ENCODE measurements around the gene LMOD1. TPM values are rescaled to one million over a fixed set of nuclear protein-coding genes. Genes with fewer than 3 reads are reported as not detected.
"Not testable (repeated sequence)": the region's sequence is repeated elsewhere in the genome, so short reads cannot be mapped to it uniquely, and the experiment has no call there.

The LMOD1 gene
- total RNA-seq: under 0.01 TPM in 1 of 2 replicates, not detected in the other

DNA sequence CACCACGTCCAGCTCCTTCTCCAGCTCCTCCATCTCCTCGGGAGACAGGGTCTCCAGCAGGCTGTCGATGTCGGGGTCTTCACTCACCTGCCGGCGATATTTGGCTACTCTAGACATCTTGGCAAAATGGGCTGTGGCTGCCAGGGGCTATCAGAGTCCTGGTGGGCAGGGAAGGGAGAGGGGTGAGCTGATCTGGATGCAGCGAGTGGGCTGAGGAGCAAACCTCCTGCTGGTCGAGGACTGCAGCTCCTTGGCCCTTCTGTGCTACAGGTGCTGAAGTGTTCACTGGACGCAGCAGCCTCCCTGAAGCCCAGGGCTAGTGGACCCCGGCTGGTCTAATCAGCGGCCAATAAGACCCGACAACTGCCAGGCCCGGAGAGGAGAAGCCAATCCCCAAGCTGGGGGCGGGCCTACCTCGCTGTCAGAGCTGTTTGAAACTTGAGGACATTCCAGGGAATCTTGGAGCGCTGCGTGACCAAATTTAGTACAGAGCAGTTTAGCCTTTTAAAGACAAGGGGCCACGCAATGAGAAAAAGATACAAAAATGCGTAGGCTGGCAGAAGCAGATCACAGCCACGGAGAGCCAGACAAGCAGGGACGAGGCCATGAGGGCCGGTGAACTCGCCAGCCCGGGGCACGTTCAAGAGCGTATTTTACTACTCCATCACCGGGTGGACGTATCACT, at the start of gene LMOD1:
TSS of gene LMOD1 (minus strand) at position 325 of the 685 bp plus-strand sequence. CDS start at position 117, 208 bp downstream.
- DNase-seq: peak; percentile 87

DNA sequence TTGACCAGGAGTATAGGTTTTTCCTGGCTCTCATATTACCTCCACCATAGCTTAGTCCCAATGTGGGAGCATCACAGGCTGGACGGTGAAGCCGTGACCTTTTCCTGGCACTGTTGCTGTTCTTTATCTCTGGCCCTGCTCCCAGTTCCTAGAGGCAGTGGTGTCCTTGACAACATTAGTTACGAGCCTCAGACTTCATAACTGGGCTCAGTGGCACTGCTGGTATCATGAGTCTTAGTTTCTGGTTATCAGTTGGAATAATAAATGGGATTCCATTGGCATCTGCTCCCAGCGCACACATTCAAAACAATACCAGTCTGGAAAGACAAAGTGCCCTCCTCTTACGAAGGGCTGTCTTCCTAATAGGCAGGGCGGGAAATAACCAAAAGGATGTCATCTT, 44.1 kb upstream of the LMOD1 start:
- no peak for DNase-seq

DNA sequence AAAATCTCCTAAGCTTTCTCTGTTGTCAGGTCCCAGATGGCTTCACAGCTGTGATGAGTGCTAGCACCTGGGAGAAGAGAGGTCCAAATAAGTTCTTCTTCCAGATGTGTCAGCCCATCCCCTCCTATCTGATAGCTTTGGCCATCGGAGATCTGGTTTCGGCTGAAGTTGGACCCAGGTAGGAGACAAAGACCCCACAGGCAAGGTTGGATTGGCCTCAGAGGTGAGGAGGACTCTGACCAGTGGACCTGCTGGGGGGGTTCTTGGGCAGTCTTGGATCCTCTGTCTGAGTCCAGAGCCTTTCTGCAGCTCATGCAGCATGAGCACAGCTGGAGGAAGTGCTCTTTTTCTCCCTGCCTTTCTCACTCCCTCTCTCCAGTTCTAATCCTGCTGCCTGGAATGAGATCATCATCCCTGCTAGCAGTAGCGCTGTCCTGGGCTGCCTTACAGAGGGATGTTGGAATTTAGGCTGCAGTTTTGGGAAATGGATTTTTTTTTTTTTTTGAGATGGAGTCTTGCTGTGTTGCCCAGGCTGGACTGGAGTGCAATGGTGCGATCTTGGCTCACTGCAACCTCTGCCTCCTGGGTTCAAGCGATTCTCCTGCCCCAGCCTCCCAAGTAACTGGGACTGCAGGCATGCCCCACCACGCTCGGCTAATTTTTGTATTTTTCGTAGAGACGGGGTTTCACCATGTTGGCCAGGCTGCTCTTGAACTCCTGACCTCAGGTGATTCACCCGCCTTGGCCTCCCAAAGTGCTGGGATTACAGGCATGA, 43.2 kb upstream of the LMOD1 start:
- no peak for DNase-seq

DNA sequence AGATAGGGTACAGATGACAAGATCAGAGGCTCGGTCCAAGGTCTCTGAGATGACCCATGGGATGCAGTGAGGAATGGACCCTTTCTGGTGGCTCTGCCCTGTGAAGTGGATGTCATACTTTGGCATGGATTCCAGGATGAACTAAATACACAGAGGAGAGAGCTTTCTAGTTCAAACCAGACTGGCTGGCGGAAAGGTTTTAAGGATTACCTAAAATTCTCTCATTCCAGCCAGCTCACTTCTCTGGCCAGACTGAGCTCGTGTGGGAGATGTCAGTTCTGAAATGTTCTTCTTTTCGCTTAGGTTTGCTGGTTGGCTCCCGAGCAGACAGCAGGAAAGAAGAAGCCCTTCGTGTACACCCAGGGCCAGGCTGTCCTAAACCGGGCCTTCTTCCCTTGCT, 42.3 kb upstream of the LMOD1 start:
- no peak for DNase-seq

DNA sequence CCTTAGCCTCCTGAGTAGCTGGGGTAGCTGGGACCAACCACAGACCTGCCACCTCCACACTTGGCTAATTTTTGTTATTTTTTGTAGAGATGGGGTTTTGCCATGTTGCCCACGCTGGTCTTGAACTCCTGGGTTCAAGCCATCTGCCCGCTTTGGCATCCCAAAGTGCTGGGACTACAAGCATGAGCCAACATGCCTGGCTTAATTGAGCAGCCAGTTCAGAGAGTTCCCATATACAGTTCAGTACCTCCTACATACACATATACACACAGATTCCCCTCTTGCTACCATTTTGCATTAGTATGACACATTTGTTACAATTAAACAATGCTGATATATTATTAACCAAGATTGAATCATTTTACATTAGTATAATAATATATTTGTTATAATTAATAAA, 39.0 kb upstream of the LMOD1 start:
- no peak for DNase-seq

DNA sequence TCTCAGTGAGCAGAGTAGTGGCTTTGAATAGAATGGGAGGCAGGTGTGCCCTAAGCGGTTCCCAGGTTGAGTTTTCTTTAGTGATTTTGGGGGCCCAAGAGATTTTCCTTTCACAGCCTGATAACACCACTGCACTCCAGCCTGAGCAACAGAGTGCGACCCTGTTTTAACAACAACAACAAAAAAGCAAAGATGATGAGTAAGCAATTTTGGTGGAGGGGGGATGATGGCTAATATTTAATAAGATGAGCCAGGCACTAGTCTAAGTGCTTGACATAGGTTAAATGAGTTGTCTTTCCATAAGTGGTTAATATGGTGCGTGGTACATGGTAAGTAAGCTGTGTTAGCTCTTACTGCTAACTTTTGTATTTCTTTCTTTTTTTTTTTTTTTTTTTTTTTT, 38.1 kb upstream of the LMOD1 start:
- no peak for DNase-seq

DNA sequence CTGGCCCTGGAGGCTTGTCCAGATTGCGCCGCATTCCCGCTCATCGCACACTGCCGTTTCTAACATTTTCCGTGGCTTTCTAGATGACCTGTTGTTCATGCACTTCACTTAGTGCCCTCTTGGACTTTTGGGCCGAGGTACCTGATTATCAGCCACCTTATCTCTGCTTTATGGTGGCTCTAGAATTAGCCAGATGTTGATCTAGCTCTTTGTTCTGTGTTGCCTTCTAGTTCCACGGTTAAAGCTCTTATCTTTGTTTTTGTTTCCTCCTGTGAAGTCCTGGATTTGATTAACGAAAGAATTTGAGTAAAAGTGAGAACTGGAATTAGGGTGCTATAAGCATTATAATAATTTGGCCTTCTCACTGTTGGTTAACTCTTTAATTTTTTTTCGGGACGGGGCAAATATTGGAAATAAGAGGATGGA, 37.0 kb upstream of the LMOD1 start:
- DNase-seq: peak; percentile 46

DNA sequence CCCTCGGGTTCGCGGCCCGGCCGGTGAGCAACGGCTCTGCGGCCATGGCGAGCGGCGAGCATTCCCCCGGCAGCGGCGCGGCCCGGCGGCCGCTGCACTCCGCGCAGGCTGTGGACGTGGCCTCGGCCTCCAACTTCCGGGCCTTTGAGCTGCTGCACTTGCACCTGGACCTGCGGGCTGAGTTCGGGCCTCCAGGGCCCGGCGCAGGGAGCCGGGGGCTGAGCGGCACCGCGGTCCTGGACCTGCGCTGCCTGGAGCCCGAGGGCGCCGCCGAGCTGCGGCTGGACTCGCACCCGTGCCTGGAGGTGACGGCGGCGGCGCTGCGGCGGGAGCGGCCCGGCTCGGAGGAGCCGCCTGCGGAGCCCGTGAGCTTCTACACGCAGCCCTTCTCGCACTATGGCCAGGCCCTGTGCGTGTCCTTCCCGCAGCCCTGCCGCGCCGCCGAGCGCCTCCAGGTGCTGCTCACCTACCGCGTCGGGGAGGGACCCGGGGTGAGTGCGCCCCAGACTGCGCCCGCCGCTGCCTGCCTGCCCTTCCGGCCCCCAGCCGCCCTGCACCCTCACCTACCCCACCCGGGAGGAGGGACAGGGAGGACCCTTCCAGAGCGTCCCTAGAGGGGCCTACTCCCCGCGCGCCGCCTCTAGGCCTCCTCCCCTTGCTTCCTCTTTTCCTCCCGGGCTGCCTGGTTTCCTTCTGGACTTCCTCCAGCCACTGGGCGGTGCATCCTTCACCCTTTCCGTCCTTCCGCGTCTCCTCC, 36.5 kb upstream of the LMOD1 start, which contains the start of gene RNPEP:
TSS of gene RNPEP (plus strand) at position 26 of the 757 bp plus-strand sequence. CDS start at position 45, 19 bp downstream.
- peak; percentile 60 for DNase-seq

DNA sequence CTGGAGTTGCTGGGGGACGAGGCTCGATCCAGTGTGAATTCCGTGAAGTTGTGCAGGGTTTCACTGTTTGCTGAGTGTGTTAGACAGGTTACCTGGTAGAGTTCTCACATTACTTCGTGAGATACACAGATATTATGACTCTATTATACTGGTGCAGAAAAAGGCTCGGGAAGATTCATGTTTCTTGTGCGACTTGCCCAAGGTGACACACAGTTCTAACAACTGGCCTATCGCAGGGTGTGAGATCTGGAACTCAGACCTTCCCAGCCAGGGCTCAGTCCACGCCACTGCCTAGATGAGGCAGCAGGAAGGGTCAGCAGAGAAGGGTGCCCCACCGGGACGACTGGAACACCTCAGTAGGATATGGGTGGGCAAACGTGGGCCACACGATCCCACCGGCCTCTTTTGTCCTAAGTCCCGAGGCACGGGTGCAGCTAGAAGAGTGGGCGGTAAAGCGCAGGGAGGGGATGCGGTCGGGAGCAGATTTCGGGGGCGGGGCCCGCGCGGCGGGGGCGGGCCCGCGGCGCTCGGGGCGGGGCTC, 35.8 kb upstream of the LMOD1 start:
- DNase-seq: no peak

DNA sequence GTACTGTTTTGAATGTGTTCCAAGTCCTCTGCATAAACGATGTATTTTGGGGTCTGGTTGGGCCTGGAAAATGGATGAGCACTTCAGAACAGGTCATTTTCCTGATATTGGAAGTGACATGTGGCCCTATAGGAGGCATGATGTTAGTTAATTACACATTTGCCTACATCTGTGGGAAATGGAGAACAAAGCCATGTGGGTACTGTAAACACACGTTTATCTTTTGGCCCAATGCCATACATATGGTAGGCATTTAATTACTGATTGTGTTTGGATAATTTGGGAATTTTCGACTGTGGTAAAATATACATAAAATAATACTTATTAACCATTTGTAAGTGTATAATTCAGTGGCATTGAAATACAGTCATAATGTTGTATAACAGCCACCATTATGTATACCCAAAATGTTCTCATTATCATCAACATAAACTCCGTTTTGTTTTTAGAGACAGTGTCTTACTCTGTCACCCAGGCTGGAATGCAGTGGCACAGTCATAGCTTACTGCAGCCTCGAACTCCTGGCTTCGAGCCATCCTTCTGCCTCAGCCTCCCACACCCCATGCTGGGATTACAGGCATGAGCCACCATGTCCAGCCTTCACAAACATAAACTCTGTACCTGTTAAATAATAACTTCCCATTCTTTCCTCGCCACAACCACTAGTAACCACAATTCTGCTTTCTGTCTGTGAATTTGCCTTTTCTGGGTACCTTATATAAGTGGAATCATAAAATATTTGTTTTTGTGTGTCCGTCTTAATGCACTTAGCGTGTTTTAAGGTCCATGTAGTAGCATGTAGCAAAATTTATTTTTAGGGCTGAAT, 24.2 kb upstream of the LMOD1 start:
- DNase-seq: no peak

DNA sequence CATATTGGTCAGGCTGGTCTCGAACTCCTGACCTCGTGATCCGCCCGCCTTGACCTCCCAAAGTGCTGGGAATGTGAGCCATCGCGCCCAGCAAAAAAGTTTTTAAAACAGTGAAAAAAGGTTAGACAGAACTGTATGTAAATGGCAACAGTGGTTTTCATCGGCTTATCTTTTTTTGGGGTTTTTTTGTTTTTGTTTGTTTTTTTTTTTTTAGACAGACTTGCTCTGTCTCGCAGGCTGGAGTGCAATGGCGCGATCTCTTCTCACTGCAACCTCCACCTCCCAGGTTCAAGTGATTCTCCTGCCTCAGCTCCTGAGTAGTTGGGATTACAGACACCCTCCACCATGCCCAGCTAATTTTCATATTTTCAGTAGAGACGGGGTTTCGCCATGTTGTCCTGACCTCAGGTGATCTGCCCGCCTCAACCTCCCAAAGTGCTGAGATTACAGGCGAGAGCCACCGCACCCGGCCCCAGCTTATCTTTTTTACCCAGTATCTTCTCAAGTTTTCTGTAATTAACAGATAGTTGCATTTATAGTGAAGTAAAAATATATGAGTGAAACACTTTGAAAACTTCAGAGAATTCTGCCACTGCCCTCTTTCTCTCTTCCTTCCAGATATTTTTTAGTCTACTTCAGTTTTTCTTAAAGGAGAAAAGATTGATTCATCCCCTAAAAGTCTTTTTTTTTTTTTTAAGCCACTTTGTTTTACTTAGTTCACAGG, 22.0 kb upstream of the LMOD1 start:
- no peak for DNase-seq

DNA sequence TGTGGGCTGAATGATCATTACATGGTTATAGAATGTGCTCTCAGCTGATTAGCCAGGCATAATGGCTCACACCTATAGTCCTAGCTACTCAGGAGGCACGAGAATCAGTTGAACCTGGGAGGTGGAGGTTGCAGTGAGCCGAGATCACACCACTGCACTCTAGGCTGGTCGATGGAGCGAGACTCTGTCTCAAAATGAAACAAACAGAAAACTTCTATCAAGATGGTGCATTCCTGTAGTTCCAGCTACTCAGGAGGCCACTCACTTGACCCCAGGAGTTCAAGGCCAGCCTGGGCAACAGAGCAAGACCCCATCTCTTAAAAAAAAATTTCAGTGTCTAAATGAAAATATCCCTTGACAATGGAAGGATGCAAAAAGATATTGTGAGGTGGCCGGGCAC, 19.8 kb upstream of the LMOD1 start:
- no peak for DNase-seq

DNA sequence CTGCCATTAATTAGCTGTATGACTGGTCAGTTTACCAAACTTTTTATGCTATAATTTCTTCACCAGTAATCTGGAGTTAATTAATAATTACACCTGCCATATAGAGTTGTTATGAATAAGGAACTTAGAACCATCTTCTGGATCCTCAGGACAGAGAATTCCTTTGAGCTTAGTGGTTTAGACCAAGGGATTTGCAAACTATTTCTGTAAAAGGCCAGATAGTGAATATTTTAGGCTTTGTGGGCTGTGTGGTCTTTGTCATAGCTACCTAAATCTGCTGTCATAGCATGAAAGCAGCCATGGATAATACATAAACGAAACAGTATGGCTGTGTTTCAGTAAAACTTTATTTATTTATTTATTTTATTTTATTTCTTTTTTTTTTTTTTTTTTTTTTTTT, 17.9 kb upstream of the LMOD1 start:
- DNase-seq: no peak

DNA sequence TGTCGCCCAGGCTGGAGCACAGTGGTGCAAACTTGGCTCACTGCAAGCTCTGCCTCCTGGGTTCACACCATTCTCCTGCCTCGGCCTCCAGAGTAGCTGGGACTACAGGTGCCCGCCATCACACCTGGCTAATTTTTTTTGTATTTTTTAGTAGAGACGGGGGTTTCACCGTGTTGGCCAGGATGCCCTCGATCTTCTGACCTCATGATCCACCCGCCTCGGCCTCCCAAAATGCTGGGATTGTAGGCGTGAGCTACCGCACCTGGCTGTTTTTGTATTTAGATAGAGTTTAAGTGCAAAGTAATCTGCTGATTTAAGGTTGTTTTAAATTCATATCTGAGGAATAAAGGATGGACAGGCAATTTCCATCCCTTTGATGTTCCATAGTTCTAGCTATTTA, 16.0 kb upstream of the LMOD1 start:
- not testable (repeated sequence) for DNase-seq

DNA sequence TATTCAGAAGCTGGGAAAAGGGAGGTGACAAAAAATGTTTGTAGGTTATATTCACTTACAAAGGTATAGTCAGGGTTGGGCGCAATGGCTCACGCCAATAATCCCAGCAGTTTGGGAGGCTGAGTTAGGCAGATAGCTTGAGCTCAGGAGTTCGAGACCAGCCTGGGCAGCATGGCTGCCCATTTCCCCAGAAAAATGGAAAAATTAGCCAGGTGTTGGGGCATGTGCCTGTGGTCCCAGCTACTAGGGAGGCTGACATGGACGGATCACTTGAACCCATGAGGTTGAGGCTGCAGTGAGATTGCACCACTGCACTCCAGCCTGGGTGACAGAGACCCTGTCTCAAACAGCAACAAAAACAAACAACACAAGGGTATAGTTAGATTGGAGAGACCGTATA, 12.0 kb upstream of the LMOD1 start:
- DNase-seq: no peak

DNA sequence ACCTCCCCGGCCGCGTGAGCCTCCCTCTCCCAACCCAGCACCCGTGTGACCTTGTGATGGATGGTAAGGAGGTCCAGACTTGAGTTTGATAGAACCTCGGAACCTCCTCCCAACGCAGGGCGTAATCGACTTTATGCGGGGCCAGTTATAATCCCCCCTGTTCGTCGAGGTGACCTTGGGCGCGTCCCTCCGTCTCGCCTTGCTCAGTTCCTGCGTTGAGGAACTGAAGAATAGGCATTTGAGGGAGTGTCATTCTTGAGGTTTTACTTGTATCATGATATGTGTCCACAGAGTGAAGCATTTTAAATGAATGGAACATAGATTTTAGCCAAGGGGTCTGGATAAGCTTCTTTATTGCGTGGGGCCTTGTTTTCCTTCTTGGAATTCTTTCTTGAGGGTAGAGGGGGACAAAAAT, 9.4 kb upstream of the LMOD1 start:
- no peak for DNase-seq

DNA sequence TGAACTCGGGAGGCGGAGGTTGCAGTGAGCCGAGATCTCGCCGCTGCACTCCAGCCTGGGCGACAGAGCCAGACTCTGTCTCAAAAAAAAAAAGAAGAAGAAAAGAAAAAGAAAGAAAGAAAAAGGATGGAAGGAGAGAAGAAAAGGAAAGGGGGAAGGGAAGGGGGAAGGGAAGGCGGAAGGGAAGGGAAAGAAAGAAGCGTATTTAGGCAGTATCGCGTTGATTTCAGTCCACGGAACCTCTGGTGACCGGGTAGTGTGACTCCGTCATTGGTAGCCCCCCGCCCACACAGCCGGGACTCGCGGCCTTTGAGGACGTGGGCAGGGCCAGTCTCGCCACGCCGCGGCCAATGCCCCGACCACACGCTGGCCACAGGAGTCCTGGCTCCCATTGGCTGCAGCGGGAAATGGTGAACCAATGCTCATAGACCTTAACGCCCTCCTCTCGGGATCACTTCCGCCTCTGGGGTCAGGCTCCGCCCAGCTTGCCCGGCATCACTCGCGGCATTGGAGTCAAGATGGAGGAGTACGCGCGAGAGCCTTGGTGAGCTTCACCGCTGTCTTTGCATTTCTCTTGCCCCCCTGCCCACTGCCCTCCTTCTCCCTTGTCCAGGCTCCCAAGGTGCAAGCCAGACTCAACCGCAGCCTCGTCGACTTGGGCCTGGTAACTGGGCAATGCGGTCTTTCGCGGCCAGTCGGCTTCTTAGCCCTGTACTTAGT, 8.8 kb upstream of the LMOD1 start, which contains the start of gene TIMM17A:
TSS of gene TIMM17A (plus strand) at position 495 of the 720 bp plus-strand sequence. CDS start at position 519, 24 bp downstream.
- peak; percentile 100 for DNase-seq

DNA sequence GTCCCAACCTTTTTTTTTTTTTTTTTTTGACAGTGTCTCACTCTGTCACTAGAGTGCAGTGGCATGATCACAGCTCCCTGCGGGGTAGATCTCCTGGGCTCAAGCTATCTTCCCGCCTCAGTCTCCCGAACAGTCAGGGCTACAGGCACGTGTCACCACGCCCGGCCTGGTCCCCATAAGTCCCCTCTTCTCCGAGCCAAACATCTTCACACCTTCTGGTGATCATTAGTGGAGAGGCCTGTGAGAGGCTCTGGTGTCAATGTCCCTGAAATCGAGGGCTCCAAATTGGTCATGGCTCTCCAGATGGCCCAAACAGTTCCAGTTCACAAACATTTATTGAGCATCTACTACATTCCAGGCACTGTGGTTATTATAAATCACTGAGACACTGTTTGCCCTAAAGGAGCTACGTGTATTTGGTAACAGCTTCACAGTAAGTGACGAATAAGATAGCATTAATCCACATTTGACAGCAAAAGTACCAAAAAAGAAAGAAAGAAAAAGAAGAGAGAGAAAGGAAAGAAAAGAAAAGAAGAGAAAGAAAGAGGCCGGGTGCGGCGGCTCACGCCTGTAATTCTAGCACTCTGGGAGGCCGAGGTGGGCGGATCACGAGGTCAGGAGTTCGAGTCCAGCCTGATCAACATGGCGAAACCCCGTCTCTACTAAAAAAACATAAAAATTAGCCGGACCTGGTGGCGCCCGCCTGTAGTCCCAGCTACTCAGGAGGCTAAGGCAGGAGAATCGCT, 8.1 kb upstream of the LMOD1 start:
- DNase-seq: no peak

DNA sequence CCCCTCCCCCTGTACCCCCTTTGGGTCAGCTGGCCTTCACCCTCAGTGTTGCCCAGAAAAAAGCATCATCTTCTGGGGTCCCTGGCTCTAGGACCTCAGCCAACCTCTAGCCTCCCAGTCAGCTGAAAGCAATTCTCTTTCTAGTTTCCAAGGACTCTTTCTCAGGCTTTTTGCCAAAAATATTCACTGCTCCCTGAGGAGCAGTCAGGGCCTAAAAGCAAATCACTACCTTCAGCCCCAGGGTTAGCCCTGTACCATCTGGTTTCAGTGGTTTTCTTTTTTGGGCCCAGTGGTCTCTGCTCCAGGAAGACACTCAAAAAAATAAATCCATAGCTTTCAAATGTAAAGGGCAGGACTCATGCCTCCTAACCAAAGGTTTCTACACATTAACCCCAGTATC, 3.1 kb upstream of the LMOD1 start:
- no peak for DNase-seq

DNA sequence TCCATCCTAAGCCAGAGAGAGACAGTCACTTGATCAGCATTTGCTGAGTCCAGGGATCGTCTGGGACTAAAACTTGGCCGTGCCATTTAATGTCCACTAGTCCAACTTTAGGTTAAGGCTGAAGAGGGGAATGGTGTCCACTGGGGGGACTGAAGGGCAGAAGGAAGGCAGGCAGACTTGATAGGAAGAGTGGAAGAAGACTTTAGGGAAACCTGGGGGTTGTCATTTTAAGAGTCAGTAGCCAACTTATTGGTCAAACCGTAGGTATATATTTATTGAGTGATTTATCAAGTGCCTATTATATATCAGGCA, 1.3 kb upstream of the LMOD1 start:
- no peak for DNase-seq
